ENCODE data around the gene ANXA3. TPM values are rescaled to one million over a fixed set of nuclear protein-coding genes. Genes with fewer than 3 reads are reported as not detected.
"Not testable (repeated sequence)": the region's sequence is repeated elsewhere in the genome, so short reads cannot be mapped to it uniquely, and the experiment has no call there.

Gene ANXA3, protein sequence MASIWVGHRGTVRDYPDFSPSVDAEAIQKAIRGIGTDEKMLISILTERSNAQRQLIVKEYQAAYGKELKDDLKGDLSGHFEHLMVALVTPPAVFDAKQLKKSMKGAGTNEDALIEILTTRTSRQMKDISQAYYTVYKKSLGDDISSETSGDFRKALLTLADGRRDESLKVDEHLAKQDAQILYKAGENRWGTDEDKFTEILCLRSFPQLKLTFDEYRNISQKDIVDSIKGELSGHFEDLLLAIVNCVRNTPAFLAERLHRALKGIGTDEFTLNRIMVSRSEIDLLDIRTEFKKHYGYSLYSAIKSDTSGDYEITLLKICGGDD
- 16.2 and 36.1 TPM in 2 replicates for total RNA-seq

DNA sequence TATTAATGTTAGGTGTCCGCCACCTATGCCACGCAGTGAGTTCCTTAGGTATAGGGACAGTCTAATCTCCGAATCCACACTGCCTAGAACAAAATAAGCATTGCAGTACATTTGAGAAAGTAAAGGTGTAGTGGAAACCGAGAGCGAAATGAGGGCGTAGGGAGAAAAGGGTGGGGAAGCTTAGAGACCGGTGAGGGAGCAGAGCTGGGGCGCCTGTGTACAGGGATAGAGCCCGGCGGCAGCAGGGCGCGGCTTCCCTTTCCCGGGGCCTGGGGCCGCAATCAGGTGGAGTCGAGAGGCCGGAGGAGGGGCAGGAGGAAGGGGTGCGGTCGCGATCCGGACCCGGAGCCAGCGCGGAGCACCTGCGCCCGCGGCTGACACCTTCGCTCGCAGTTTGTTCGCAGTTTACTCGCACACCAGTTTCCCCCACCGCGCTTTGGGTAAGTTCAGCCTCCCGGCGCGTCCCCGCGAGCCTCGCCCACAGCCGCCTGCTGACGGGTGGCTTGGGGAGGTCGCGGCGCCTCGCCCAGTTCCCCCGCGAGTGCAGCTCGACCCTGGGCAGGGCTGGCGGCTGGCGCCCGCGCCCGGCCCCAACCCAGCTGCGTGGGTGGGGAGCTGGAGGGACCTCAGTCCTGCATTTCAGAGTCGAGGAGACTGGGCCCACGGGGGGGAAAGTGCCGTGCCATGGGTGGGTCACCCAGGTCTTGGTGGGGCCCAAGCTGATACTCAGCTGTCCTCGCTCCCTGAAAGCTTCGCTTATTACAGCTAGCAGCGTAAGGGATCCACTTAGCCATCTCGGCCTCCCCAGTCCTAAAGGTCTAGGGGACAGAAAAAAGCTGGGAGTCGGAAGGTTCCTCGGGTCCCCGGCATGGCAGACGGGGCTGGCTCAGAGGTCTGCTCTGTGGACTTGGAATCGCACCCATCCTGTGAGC is at the start of gene ANXA3:
ANXA3 (plus strand) TSS at position 351 of the 932 bp plus-strand sequence. CDS start 2,704 bp downstream, outside the sequence.
- DNase-seq (ENCODE audit: low read depth in 2 of 2), result peak in 1 of 2 donors; percentile 34

DNA sequence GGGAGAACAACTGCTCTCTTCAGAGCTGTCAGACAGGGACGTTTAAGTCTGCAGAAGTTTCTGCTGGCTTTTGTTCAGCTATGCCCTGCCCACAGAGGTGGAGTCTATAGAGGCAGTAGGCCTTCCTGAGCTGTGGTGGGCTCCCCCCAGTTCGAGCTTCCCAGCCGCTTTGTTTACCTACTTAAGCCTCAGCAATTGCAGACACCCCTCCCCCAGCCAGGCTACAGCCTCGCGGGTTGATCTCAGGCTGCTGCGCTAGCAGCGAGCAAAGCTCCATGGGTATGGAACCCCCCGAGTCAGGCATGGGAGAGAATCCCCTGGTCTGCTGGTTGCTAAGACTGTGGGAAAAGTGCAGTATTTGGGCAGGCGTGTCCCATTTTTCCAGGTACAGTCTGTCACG is 45.3 kb upstream of the ANXA3 start:
- not testable (repeated sequence) for DNase-seq (ENCODE audit: low read depth in 2 of 2)

DNA sequence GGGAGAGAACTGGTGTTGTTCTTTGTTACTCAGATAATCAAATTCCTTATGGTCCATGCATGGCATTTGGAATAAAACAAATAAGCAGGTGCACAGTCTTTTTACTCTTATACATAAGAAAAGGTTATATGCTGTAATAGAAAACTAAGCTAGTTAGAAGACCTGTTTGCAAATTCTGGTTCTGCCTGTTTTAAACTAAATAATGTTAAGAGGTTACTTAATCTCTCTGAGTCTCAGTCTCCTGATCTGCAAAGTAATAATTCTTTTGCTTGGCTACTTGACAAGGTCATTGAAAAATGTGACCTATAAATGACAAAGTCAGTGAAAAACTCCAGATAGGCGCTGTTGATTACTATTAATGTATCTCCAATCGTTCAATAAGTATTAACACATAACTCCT is 42.5 kb upstream of the ANXA3 start:
- DNase-seq (ENCODE audit: low read depth in 2 of 2), result no peak

DNA sequence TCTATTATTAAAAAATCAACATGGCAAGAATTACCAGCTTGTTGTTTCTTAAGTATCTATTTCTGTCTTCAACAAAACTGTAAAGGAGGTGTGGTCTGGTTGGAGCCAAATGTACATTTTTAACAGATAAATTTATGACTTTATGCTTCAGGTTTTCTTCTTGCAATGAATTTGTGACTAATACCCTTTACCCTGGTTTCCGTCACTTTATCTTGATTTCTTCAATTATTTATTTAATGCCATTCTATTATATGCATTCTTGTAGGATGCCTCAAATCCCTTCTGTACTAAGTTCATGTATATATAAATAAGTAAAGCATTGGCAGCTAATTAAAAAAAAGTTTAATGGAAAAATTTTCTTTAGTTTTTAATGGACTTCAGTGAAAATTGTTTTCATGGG is 41.5 kb upstream of the ANXA3 start:
- DNase-seq (ENCODE audit: low read depth in 2 of 2), result no peak

DNA sequence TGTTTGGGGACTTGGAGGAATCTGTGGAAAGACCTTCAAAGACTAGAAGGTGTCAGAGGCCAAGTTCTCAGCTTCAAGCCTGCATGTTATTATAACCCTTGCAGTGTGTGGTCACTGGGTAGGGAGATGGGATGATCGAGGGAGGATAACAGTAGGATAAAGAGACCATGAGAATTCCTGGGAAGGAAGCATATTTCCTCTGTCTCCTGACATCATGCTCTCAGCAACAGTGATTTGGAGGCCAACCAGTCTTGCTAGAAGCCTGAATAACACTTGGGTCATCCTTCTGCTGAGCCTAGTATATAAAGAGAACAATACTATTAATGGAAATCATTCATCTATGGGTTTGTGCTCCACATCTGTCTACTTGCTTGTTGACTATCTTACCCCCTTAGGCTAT is 40.9 kb upstream of the ANXA3 start:
- no peak for DNase-seq (ENCODE audit: low read depth in 2 of 2)

DNA sequence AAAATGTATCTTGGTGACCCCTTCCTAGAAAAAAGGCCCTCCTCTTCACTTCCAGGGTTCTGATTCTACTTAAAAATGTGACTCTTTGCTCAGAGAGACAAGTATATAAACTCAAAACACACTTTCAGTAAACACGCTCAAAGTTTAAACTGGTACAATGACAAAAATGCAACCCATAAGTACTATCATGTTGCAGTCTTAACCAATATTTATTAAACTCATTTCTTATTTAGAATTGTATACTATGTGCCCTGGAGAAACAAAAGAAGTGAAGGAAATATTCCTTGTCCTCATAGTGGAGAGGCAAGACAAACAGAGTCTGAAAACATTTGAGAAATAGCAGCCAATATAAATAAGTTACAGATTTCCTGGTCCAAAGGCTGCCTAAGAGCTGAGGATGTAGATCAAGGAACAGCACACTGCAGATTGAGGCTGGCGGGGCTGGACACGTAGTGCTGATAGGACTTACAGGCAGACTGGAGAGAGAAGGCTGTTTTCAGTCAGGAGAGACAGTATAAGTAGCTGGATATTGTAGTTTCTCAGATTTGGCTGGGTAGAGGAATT is 39.1 kb upstream of the ANXA3 start:
- DNase-seq (ENCODE audit: low read depth in 2 of 2), result peak in 1 of 2 donors; percentile 25

DNA sequence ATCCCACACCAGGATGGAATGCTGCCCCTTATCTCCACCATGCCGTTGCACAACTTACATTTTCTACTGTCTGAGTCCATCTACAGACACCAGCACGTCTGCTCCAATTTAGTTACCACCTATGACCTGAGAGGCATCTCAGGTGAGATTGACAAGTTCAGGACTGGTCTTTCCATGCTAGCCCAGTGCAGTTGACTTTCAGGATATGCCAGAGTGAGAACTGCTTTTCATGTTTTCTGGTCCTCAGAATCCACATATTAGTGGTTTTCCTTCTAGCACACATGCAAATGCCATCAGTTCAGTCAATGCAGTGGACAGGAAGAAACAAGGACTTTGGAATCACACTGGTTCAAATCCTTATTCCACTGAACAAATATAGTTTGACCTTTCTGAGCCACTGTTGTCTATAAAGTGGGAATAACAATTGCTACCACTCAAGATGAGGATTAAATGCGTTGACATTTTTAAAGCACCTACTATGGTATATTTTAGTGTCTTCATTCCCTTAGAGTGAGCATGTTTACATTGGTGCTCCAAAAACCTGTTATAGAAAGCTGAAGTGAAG is 38.1 kb upstream of the ANXA3 start:
- DNase-seq (ENCODE audit: low read depth in 2 of 2), result no peak

DNA sequence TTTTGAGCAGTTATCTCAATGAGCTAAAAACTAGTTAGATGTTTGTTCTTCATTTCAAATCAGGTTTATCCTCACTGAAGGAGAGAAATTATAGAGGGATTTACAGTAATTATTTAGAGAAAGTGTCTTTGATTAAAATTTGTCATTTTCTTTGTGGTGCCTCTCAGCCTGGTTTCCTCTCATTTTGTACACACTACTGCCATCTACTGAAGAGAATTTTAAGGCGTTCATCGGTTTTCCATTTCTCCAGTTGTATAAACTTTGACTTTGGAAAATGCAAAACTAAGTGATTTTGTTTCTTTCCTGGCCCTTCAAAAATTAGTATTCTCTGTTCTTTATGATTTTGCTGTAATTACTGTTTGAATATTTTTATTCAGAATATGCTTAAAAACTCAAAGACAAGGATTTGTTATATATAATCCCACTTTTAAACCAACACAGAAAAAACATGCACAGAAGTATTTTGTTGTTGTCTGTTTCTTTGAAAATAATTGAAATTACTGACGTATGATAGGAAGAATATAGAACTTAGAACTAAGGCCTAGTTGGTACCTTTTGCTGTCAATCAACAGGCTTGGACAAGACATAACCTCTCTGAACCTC is 34.4 kb upstream of the ANXA3 start:
- DNase-seq (ENCODE audit: low read depth in 2 of 2), result peak in 1 of 2 donors; percentile 38

DNA sequence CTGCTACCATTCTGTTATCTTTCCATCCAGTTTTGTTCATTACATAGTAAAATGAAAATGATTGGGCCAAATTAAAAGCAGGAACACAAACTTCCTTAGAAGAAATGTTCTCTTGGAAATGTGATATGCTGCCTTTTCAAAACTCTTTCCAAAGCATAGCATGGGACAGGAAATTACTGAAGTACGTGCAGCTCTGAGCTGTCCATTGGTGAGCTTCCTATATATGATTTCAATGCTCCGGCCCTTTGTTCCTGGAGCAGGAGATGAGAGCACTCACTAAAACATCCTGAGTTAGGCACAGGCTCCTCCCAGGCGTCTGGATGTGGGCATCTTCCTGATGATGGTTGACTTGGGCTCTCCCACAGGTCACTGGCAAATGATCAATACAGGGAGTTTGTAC is 33.0 kb upstream of the ANXA3 start:
- peak in 1 of 2 donors; percentile 65 for DNase-seq (ENCODE audit: low read depth in 2 of 2)

DNA sequence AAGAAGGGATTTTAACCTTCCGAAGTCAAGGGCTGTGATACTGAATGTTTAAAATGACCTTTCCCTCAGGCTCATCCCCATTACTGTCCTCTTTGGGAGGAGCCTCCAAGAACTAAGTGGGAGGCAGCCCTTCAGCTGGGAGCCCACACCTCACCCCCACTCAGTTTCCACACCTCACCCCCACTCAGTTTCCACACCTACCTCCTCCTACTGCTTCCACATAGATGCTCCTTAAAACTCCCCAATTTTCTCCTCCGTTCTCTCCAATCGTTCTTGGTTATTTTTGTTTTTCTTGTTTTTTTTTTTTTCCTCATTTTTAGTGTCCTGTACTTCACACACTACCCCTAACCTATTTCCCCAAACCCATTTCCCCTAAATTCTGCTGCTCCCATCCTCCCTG is 31.6 kb upstream of the ANXA3 start:
- DNase-seq (ENCODE audit: low read depth in 2 of 2), result no peak

DNA sequence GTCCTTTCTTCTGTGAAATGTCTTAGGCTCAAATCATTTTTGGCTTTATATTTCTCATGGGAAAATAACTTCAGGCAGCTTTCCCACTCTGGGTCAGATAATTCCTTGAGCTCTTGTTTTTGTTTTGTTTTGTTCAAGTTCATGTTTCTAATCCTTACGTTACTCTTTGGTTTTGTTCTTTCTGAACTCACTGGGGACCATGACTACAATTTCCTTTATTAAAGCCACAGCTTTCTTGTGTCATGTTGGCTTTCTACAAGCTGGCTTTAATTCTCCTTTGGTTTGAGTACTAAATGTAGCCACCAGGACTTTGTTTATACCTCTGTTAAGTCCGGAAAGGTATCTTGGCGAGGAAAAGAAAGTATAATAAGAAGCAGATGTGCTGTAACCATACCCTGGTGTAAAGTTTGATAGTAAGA is 30.8 kb upstream of the ANXA3 start:
- peak in 1 of 2 donors; percentile 38 for DNase-seq (ENCODE audit: low read depth in 2 of 2)

DNA sequence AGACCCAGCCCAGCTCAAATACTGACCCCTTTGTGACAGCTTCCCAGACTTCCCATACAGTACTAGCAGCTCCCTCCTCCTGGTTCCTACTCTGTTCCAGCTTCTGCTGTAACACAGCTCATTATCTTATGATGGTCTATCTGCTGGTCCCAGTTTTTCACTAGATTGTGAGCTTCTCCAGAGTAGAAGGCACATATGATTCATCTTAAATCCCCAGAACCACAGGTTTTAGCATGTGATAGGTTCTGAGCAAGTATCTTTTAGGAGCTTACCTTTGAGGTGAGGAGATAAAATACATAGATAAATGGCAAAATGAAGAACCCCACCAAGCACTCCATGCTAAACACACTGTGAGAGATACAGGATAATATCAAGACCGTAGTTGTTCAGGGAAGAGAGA is 27.6 kb upstream of the ANXA3 start:
- DNase-seq (ENCODE audit: low read depth in 2 of 2), result no peak

DNA sequence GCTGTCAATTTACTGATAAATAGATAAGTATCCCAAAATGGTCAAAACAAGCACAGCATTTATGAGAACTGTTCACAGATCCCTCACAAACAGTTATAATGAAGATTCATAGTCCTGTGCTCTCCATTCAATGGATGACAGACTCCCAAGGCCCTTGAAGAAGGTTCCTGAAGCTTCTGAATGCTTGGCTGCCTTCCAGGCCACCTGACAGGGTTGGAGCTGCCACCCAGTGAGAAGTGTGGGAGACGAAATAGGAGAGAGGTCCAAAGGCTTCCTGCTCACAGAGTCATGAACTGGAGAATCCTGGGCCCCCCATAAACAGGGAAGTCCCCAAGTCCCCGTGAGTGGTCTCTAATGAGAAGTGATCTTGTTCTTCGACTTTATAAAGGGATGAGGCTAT is 26.0 kb upstream of the ANXA3 start:
- DNase-seq (ENCODE audit: low read depth in 2 of 2), result no peak

DNA sequence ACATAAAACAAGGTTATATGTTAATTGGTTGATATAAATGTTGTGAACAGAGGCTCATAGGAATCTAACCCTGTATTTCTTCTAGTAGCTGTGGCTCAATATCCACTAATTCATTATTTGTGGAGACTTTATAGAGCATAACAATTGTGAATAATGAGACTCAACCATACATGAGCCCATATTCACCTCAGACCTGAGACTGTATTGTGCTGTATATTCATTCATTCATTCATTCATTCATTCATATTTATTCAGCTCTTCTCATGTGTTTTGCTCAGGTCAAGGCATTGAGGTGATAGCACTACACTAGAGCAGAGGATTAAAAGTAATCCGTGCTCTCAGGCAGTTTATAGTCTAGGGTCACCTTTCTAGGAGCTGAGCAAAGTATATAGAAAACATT is 24.5 kb upstream of the ANXA3 start:
- DNase-seq (ENCODE audit: low read depth in 2 of 2), result no peak

DNA sequence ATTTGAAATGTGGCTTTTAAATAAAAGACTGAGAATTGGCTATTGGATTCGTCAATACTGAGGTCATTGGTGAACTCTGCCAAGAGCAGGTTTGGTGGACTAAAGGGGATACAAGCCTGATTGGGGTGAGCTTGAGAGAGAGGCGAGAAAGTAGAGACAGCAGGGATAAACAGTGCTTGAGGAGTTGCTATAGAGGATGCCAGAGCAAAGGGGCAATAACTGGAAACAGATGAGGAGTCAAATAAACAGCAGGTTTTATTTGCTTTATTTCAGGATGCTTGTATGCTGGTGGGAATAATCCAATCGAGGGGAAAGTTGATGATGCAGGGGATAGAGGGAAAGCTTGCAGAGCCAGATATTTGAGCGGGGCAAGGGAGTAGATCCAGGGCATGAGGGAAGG is 24.0 kb upstream of the ANXA3 start:
- no peak for DNase-seq (ENCODE audit: low read depth in 2 of 2)

DNA sequence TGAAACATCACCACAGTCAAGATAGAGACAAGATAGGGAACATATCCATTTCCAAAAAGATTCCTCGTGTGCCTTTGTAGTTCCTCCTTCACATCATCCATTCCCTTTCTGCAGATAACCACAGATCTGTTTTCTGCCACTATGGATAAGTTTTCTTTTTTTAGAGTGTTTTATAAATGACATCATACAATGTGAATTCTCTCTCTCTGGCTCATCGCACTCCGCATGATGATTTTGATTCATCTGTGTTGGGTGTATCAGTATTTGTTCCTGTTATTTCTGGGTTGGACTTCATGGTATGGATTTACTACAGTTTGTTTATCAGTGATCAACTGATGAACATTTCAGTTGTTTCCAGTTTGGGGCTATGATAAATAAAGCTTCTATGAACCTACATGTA is 23.2 kb upstream of the ANXA3 start:
- no peak for DNase-seq (ENCODE audit: low read depth in 2 of 2)

DNA sequence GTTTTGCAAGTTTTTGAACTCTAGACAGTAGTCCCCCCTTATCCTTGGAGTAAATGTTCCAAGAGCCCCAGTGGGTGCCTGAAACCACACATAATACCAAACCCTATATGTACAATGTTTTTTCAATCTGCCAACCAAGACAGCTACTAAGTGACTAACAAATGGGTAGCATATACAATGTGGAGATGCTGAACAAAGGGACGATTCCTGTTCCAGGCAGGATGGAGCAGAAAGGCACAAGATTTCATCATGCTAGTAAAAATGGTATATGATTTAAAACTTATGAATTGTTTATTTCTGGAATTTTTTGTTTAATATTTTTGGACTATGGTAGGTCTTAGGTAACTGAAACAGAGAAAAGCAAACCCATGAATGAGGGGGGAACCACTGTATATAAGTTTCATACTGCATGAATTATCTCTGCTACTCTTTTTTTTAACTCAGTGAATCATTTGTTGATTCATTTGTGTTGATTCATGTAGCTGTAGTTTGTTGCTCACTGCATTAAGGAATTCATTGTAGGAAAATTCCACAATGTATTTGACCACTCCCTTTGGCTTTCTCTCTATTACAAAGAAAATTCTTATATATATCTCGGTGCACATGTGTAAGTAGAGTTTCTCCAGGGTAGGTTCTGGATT is 21.9 kb upstream of the ANXA3 start:
- no peak for DNase-seq (ENCODE audit: low read depth in 2 of 2)

DNA sequence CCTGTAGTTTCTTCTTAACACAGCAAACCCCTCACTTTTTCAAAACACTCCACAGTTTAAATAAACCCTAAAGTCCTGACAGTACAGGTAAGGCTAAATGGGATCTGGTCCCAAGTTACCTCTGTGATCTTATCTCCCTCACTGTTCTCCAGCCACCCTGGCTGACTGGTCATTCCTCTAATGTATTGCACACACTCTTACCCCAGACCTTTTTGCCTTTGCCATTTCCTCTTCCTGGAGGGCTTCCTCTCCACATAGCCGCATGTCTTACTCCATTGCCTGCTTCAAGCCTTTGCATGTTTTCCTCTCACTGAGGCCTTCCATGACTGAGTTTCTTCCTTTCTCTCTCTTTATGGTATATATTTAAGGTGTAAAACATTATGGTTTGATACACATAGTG is 19.5 kb upstream of the ANXA3 start:
- DNase-seq (ENCODE audit: low read depth in 2 of 2), result no peak

DNA sequence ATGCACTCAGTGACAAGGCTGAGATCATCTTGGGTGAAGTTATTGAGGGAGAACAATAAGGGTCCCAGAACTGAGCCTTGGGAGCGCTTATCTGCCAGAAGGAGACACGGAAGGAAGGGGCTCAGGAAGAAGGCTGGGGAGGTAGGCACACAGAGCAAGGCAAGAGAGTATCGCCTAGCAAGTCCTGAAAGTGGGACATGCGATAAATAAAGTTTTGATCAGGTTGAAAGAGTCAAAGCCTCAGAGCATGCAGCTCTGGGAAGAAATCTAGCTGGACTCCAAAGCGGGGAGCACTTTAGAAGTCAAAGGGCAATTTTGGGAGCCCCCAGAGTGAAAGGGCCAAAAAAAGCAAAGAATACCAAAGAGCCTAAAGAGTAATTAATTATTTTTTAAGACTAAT is 17.7 kb upstream of the ANXA3 start:
- no peak for DNase-seq (ENCODE audit: low read depth in 2 of 2)

DNA sequence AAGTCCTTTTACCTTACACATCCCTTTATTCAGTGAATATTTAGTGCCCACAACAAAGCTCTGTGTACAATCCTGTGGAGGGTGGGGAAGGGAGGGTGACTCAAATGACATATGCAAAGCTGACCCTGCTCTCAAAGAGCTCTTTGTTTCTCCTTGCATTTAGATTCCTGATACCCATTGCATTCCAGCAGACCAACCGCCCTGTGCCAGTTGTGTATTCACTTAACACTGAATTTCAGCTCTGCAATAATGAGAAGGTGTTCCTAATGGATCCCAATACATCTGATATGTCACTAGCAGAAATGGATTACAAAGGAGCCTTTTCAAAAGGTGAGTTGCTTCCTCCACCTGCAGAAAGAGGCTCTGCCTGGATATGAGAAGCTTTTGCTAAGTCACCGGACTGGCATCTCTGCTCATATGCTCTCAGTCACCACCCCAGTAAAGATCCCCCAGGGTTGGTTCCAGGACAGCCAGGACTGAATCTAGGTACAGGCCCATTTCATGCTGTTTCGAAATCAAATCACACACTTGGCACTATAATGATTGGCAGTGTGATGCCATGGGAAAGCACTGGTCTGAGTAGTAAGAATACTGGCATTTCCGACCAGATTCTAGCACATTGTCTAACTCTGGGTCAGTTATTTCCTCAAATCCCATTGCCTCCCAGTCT is 17.1 kb upstream of the ANXA3 start:
- DNase-seq (ENCODE audit: low read depth in 2 of 2), result no peak

DNA sequence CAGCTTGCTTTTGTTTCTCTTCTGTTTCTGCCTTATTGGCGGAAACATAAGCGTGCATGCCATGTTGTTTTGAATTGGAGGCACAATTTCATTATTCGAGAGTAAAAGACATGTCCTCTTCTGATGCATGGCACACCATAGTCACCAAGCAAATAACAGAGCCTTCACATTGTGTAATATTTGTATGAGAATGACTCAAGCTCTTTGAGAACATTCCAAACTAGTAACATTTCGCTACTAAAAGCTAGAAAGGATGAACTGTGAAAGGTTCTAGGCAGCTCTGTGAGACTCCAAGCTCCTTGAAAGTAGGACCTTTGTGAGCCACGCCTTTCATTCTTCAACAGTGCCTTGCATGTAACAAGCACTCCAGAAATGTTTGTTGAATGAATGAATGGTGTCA is 9.2 kb upstream of the ANXA3 start:
- DNase-seq (ENCODE audit: low read depth in 2 of 2), result no peak
